ENCODE measurements around the gene SERPINA3.

GRCh38 chr14:94564381-94564780, 47.8 kb upstream of the SERPINA3 start:
- TF ChIP-seq CTCF (IDR thresholded peaks at IDR 0.05) (no peak), EMX1 (CRISPR knock-in tag; IDR thresholded peaks at IDR 0.05) (no peak), SMAD3 (CRISPR knock-in tag; IDR thresholded peaks at IDR 0.05; ENCODE audit: borderline replicate concordance) (no peak), CREB1 (CRISPR knock-in tag; IDR thresholded peaks at IDR 0.05) (no peak)
- TF ChIP-seq, protein P1, sequence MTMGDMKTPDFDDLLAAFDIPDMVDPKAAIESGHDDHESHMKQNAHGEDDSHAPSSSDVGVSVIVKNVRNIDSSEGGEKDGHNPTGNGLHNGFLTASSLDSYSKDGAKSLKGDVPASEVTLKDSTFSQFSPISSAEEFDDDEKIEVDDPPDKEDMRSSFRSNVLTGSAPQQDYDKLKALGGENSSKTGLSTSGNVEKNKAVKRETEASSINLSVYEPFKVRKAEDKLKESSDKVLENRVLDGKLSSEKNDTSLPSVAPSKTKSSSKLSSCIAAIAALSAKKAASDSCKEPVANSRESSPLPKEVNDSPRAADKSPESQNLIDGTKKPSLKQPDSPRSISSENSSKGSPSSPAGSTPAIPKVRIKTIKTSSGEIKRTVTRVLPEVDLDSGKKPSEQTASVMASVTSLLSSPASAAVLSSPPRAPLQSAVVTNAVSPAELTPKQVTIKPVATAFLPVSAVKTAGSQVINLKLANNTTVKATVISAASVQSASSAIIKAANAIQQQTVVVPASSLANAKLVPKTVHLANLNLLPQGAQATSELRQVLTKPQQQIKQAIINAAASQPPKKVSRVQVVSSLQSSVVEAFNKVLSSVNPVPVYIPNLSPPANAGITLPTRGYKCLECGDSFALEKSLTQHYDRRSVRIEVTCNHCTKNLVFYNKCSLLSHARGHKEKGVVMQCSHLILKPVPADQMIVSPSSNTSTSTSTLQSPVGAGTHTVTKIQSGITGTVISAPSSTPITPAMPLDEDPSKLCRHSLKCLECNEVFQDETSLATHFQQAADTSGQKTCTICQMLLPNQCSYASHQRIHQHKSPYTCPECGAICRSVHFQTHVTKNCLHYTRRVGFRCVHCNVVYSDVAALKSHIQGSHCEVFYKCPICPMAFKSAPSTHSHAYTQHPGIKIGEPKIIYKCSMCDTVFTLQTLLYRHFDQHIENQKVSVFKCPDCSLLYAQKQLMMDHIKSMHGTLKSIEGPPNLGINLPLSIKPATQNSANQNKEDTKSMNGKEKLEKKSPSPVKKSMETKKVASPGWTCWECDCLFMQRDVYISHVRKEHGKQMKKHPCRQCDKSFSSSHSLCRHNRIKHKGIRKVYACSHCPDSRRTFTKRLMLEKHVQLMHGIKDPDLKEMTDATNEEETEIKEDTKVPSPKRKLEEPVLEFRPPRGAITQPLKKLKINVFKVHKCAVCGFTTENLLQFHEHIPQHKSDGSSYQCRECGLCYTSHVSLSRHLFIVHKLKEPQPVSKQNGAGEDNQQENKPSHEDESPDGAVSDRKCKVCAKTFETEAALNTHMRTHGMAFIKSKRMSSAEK (CRISPR knock-in tag; IDR thresholded peaks at IDR 0.05; ENCODE audit: borderline replicate concordance), result no peak
